Choroid plexus epithelial cell (primary cell): Measurements from ENCODE around the gene TUBB4B.

Source experiments
- DNase-seq: peaks from one replicate; pipeline ENCODE4 v3.0.0-alpha.2; 2010; ENCODE audit warnings: low read depth
- H3K4me3 ChIP-seq: 2 replicates; pipeline ENCODE4 v1.5.1; 2011; ENCODE audit warnings: low read depth, mild to moderate bottlenecking, control low read depth, low read length, moderate library complexity
- TF ChIP-seq, protein P1 (sequence below): conservative IDR thresholded peaks from 2 replicates; pipeline ENCODE4 v1.5.1; 2011; ENCODE audit warnings: low read depth, mild to moderate bottlenecking, control low read depth, inconsistent platforms, low read length, moderate library complexity

The TUBB4B gene

GRCh38 chr9:137293094-137293481, 52.0 kb downstream of the TUBB4B start:
- no peak for DNase-seq
- no peak overlapping the region for H3K4me3 ChIP-seq
- TF ChIP-seq, protein P1, sequence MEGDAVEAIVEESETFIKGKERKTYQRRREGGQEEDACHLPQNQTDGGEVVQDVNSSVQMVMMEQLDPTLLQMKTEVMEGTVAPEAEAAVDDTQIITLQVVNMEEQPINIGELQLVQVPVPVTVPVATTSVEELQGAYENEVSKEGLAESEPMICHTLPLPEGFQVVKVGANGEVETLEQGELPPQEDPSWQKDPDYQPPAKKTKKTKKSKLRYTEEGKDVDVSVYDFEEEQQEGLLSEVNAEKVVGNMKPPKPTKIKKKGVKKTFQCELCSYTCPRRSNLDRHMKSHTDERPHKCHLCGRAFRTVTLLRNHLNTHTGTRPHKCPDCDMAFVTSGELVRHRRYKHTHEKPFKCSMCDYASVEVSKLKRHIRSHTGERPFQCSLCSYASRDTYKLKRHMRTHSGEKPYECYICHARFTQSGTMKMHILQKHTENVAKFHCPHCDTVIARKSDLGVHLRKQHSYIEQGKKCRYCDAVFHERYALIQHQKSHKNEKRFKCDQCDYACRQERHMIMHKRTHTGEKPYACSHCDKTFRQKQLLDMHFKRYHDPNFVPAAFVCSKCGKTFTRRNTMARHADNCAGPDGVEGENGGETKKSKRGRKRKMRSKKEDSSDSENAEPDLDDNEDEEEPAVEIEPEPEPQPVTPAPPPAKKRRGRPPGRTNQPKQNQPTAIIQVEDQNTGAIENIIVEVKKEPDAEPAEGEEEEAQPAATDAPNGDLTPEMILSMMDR: no peak
